ENCODE measurements around the gene ZFAND2B. TPM values are rescaled to one million over a fixed set of nuclear protein-coding genes. Genes with fewer than 3 reads are reported as not detected.

ZFAND2B gene
- total and polyA plus RNA-seq, 2 experiments from 2014 or later, result 16.3 to 30.0 TPM

DNA sequence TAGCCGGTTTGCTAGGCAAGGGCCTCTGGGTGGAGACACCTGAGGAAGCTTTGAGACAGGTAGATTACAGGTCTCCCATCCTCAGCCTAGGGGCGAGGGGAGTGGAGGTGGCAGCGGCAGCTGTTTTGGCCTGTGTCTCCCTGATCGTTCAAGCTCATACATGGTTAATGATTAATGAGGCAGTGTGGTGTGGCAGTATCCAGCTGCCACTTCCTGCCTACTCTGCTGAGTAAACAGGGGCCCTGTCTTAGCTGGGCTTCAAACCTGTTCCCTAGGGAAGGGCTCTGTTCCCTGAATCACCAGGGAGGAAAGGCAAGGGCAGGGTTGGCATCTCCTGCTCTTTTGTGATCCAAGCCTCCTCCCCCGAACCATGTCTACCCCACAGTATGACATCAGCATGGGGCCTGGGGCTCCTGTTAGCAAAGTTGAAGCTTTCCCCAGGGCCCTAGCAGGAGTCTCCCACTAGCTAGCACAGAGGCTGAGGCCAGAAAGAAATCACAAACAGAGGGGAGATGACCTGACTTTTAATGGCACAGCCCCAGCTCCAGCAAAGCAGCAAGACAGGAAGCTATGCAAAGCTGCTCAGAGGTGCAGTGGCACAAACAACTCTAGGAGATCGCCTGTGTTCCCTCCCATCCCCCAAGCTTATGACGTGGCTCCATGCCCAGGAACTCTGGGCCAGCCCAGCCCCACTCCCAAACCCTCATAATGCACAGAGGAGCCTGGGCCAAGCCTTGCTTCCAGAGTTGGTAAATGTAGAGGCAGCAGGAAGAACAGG lies 42.8 kb downstream of the ZFAND2B start:
- no peaks in the 10 kb centered on the region for H4K20me1 ChIP-seq (replicated peaks; ENCODE audit: insufficient read depth)
- H3K9me3 Mint-ChIP-seq, result no peaks in the 10 kb centered on the region
- 0 out of 2 replicates have a peak, but pooled peaks cover 4% of the 10 kb centered on the region for H3K79me2 ChIP-seq (replicated peaks; ENCODE audit: insufficient read depth)
- H3K36me3 Mint-ChIP-seq (ENCODE audit: low read depth), result peaks cover 44% of the 10 kb centered on the region
- H3K9me2 ChIP-seq (ENCODE audit: insufficient read depth), result no peaks in the 10 kb centered on the region
- H3K4me2 ChIP-seq, result no peak overlapping the region
- peak overlapping the region; percentile 32; the same call in 1 of the 2 replicates for H3K27ac ChIP-seq (ENCODE audit: low read depth)
- peak; percentile 14 for DNase-seq (ENCODE audit: low spot score)
- H3F3A ChIP-seq (replicated peaks; ENCODE audit: low read depth), result no peaks in the 10 kb centered on the region
- peaks cover 15% of the 10 kb centered on the region for H3K4me1 ChIP-seq (ENCODE audit: insufficient read depth)
- peak overlapping the region; percentile 18; the same call in 1 of the 3 replicates for H3K4me3 Mint-ChIP-seq
- ATAC-seq, result no peak
- peaks cover 24% of the 10 kb centered on the region for H3K27me3 Mint-ChIP-seq (ENCODE audit: insufficient read depth, low read depth, poor library complexity)
- TF ChIP-seq, protein P1, sequence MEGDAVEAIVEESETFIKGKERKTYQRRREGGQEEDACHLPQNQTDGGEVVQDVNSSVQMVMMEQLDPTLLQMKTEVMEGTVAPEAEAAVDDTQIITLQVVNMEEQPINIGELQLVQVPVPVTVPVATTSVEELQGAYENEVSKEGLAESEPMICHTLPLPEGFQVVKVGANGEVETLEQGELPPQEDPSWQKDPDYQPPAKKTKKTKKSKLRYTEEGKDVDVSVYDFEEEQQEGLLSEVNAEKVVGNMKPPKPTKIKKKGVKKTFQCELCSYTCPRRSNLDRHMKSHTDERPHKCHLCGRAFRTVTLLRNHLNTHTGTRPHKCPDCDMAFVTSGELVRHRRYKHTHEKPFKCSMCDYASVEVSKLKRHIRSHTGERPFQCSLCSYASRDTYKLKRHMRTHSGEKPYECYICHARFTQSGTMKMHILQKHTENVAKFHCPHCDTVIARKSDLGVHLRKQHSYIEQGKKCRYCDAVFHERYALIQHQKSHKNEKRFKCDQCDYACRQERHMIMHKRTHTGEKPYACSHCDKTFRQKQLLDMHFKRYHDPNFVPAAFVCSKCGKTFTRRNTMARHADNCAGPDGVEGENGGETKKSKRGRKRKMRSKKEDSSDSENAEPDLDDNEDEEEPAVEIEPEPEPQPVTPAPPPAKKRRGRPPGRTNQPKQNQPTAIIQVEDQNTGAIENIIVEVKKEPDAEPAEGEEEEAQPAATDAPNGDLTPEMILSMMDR (conservative IDR thresholded peaks at IDR 0.05; ENCODE audit: low read depth in 2 of 2), result no peak
- TF ChIP-seq EZH2 (IDR thresholded peaks at IDR 0.05; ENCODE audit: low read depth, unreplicated experiment) (no peak), STAT1 (IDR thresholded peaks at IDR 0.05; ENCODE audit: unreplicated experiment) (no peak), CREB1 (CRISPR knock-in tag; IDR thresholded peaks at IDR 0.05; ENCODE audit: low read depth) (no peak), POLR2AphosphoS5 (IDR thresholded peaks at IDR 0.05; ENCODE audit: low read depth) (no peak), ZNF331 (CRISPR knock-in tag; IDR thresholded peaks at IDR 0.05; ENCODE audit: low read depth) (no peak), EZH2phosphoT487 (IDR thresholded peaks at IDR 0.05; ENCODE audit: unreplicated experiment) (no peak)
- TF ChIP-seq, protein P2, sequence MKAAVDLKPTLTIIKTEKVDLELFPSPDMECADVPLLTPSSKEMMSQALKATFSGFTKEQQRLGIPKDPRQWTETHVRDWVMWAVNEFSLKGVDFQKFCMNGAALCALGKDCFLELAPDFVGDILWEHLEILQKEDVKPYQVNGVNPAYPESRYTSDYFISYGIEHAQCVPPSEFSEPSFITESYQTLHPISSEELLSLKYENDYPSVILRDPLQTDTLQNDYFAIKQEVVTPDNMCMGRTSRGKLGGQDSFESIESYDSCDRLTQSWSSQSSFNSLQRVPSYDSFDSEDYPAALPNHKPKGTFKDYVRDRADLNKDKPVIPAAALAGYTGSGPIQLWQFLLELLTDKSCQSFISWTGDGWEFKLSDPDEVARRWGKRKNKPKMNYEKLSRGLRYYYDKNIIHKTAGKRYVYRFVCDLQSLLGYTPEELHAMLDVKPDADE (IDR thresholded peaks at IDR 0.05), result no peak
- TF ChIP-seq, protein P3, sequence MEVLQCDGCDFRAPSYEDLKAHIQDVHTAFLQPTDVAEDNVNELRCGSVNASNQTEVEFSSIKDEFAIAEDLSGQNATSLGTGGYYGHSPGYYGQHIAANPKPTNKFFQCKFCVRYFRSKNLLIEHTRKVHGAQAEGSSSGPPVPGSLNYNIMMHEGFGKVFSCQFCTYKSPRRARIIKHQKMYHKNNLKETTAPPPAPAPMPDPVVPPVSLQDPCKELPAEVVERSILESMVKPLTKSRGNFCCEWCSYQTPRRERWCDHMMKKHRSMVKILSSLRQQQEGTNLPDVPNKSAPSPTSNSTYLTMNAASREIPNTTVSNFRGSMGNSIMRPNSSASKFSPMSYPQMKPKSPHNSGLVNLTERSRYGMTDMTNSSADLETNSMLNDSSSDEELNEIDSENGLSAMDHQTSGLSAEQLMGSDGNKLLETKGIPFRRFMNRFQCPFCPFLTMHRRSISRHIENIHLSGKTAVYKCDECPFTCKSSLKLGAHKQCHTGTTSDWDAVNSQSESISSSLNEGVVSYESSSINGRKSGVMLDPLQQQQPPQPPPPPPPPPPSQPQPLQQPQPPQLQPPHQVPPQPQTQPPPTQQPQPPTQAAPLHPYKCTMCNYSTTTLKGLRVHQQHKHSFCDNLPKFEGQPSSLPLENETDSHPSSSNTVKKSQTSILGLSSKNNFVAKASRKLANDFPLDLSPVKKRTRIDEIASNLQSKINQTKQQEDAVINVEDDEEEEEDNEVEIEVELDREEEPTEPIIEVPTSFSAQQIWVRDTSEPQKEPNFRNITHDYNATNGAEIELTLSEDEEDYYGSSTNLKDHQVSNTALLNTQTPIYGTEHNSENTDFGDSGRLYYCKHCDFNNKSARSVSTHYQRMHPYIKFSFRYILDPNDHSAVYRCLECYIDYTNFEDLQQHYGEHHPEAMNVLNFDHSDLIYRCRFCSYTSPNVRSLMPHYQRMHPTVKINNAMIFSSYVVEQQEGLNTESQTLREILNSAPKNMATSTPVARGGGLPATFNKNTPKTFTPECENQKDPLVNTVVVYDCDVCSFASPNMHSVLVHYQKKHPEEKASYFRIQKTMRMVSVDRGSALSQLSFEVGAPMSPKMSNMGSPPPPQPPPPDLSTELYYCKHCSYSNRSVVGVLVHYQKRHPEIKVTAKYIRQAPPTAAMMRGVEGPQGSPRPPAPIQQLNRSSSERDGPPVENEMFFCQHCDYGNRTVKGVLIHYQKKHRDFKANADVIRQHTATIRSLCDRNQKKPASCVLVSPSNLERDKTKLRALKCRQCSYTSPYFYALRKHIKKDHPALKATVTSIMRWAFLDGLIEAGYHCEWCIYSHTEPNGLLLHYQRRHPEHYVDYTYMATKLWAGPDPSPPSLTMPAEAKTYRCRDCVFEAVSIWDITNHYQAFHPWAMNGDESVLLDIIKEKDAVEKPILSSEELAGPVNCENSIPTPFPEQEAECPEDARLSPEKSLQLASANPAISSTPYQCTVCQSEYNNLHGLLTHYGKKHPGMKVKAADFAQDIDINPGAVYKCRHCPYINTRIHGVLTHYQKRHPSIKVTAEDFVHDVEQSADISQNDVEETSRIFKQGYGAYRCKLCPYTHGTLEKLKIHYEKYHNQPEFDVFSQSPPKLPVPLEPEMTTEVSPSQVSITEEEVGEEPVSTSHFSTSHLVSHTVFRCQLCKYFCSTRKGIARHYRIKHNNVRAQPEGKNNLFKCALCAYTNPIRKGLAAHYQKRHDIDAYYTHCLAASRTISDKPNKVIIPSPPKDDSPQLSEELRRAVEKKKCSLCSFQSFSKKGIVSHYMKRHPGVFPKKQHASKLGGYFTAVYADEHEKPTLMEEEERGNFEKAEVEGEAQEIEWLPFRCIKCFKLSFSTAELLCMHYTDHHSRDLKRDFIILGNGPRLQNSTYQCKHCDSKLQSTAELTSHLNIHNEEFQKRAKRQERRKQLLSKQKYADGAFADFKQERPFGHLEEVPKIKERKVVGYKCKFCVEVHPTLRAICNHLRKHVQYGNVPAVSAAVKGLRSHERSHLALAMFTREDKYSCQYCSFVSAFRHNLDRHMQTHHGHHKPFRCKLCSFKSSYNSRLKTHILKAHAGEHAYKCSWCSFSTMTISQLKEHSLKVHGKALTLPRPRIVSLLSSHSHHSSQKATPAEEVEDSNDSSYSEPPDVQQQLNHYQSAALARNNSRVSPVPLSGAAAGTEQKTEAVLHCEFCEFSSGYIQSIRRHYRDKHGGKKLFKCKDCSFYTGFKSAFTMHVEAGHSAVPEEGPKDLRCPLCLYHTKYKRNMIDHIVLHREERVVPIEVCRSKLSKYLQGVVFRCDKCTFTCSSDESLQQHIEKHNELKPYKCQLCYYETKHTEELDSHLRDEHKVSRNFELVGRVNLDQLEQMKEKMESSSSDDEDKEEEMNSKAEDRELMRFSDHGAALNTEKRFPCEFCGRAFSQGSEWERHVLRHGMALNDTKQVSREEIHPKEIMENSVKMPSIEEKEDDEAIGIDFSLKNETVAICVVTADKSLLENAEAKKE (CRISPR knock-in tag; IDR thresholded peaks at IDR 0.05), result no peak
- peak overlapping the region; percentile 75 for H3K27ac Mint-ChIP-seq
- H3K4me3 ChIP-seq, result no peak overlapping the region
- peaks cover 3% of the 10 kb centered on the region; the same call in 1 of the 2 replicates for H3K36me3 ChIP-seq (ENCODE audit: insufficient read depth)
- H3K4me1 Mint-ChIP-seq, result peaks cover 47% of the 10 kb centered on the region
- H3K27me3 ChIP-seq (ENCODE audit: insufficient read depth), result peaks cover 20% of the 10 kb centered on the region
- no peak overlapping the region for H2AFZ ChIP-seq

Data from GM23338 (cell line).